NT2/D1 (cell line): Measurements from ENCODE around the gene ACMSD.

Source experiments
- SUZ12 ChIP-seq: IDR thresholded peaks from 2 replicates; pipeline ENCODE4 v1.6.1; 2011; ENCODE audit not compliant: insufficient read length, insufficient read depth; ENCODE audit errors: extremely low read depth
- YY1 ChIP-seq: IDR thresholded peaks from 2 replicates; pipeline ENCODE4 v1.6.1; 2011; ENCODE audit not compliant: insufficient read length, insufficient read depth
- ZNF274 ChIP-seq: IDR thresholded peaks from 2 replicates; pipeline ENCODE4 v1.6.1; 2011; ENCODE audit warnings: mild to moderate bottlenecking, low read depth, low read length

DNA sequence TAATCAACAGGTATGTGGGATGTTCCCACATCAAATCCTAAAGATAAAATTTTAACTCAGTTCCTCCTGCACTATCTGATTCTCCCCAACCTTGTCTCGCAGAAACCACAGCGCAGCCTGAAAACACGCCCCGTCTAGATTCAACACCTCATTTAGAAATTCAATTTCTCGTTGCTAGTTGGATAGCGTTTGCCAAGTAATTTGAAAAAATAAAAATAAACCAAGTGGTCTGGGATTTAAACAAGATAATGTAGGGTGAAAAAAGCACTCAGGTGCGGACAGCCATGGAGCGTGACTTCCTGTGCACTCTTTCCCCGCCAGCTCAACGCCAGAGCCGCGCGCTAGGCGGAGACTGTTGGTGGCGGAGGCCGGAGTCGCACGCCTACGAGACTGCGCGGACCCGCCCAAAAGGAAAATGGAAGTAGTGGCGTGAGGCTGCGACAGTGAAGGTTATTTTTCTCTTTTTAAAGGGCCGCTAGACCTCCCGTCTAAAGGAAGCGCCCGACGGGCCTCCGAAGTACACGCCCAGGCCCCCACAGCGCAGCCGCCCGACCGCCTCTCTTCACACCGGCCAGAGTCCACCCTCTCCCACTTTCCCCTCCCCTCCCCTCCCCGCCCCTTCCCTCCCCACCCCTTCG lies 79.6 kb downstream of the ACMSD start:
- TF ChIP-seq ZNF274 (no peak), YY1 (no peak), SUZ12 (no peak)
